CD4-positive, alpha-beta T cell treated with Interferon gamma for 1 hour (primary cell): Measurements from ENCODE around the gene AR.

Experiments used
- DNase-seq: peaks from one replicate; pipeline ENCODE4 v3.0.0-alpha.2; 2020

Gene AR

GRCh38 chrX:67543818-67544217 is at the start of gene AR:
Gene AR (plus strand): TSS chrX:67544021. CDS start chrX:67545147, 1,126 bp downstream.
- no peak for DNase-seq

GRCh38 chrX:67500617-67501016 is 43.2 kb upstream of the AR start:
- DNase-seq: no peak

- DNase-seq: no peak
These were observed 40.8 kb upstream of the AR start for GRCh38 chrX:67503004-67503403.

- DNase-seq: no peak
These were observed 40.4 kb upstream of the AR start for GRCh38 chrX:67503453-67503852.

- no peak for DNase-seq
These were observed 23.1 kb upstream of the AR start for GRCh38 chrX:67520671-67521070.

- DNase-seq: no peak
These were observed 20.7 kb upstream of the AR start for GRCh38 chrX:67523002-67523681.

GRCh38 chrX:67523932-67524331 is 19.9 kb upstream of the AR start:
- DNase-seq: no peak

- no peak for DNase-seq
These were observed 19.4 kb upstream of the AR start for GRCh38 chrX:67524428-67524827.

GRCh38 chrX:67524950-67525691 is 18.7 kb upstream of the AR start:
- no peak for DNase-seq

- no peak for DNase-seq
These were observed 7.3 kb upstream of the AR start for GRCh38 chrX:67536564-67536963.

- no peak for DNase-seq
These were observed 5.4 kb upstream of the AR start for GRCh38 chrX:67538383-67538782.

- DNase-seq: no peak
These were observed 637 bp downstream of the AR start for GRCh38 chrX:67544281-67545035.

- DNase-seq: no peak
These were observed 1.4 kb downstream of the AR start for GRCh38 chrX:67545036-67545821.

GRCh38 chrX:67545893-67546495 is 2.2 kb downstream of the AR start:
- no peak for DNase-seq

GRCh38 chrX:67546496-67547423 is 2.9 kb downstream of the AR start:
- DNase-seq: no peak

GRCh38 chrX:67555578-67556203 is 11.9 kb downstream of the AR start:
- no peak for DNase-seq

- no peak for DNase-seq
These were observed 14.4 kb downstream of the AR start for GRCh38 chrX:67558267-67558666.

GRCh38 chrX:67563469-67564448 is 19.9 kb downstream of the AR start:
- DNase-seq: no peak

- no peak for DNase-seq
These were observed 20.7 kb downstream of the AR start for GRCh38 chrX:67564475-67564874.

GRCh38 chrX:67568769-67569168 is 24.9 kb downstream of the AR start:
- DNase-seq: no peak
